ENCODE measurements around the gene IFI16.

GRCh38 chr1:159071970-159072582 is 62.4 kb downstream of the IFI16 start:
- no peak for TF ChIP-seq FOXM1 (IDR thresholded peaks at IDR 0.05; ENCODE audit: borderline replicate concordance)
- TF ChIP-seq SP1 (IDR thresholded peaks at IDR 0.05): no peak
- no peak for TF ChIP-seq NFRKB (IDR thresholded peaks at IDR 0.05)
- TF ChIP-seq BHLHE40 (IDR thresholded peaks at IDR 0.05; ENCODE audit: borderline replicate concordance): no peak
- no peak for TF ChIP-seq TARDBP (IDR thresholded peaks at IDR 0.05)

All from HEK293T (cell line).